ENCODE data around the gene PNMA5. TPM values are rescaled to one million over a fixed set of nuclear protein-coding genes. Genes with fewer than 3 reads are reported as not detected.
"Not testable (repeated sequence)": the region's sequence is repeated elsewhere in the genome, so short reads cannot be mapped to it uniquely, and the experiment has no call there.

PNMA5 gene
- polyA plus RNA-seq, 6 donors from 2014 or later = 0.08 to 0.09 (median 0.08) TPM; not detected in 3

DNA sequence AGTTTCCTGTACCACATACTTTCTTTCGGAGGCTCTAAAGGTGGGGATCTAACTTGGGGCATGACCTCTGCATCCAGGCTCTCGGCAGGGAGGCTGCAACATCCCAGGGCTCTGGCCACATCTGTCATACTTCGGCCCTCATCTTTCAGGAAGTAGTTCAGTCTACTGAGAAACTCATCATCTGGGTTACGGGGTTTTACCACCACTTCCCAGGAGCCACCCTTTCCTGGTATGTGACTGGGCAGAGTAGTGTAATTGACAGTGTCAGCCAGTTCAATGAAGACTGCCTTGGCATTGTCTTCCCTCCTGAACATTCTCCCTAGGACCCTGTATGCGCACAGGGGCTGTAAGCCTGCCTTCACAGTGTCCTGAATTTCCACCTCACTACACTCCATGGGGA, 2.8 kb downstream of the PNMA5 start:
- ATAC-seq (ENCODE audit: low read depth in 2 of 2) (no peak), DNase-seq (no peak)
- peaks cover 0 to 14% (median 9%) of the 10 kb centered on the region in 3 donors for H3K27me3 Mint-ChIP-seq
- no peak overlapping the region for H3K4me3 Mint-ChIP-seq
- no peaks in the 10 kb centered on the region for H3K36me3 Mint-ChIP-seq
- H3K9me3 Mint-ChIP-seq = peaks cover 0 to 2% (median 0%) of the 10 kb centered on the region in 7 donors
- peaks cover 9 to 17% (median 16%) of the 10 kb centered on the region in 3 donors for H3K4me1 Mint-ChIP-seq
- peak overlapping the region in 1 of 6 donors; percentile 96 for H3K27ac Mint-ChIP-seq

DNA sequence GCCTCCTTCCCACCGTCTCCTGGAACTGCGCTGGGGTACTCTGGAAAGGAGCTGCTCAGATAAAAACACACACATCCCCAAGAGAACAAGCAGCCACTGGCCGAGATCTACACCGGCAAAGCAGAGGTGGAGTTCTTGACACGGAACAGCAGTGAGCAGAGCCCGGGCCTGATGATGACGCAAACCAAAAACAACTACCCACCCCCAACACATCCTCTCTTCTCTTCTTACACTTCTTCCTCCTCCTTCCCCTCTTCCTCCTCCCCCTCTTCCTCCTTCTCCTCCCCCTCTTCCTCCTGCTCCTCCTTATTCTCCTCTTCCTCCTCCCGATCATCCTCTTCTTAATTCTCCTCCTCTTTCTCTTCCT, 4.6 kb downstream of the PNMA5 start:
- DNase-seq = no peak
- peaks cover 0 to 2% (median 0%) of the 10 kb centered on the region in 7 donors for H3K9me3 Mint-ChIP-seq
- H3K4me1 Mint-ChIP-seq = peaks cover 9 to 17% (median 16%) of the 10 kb centered on the region in 3 donors
- peak overlapping the region in 2 of 8 donors; percentile 26 to 57 for H3K4me3 Mint-ChIP-seq
- peak overlapping the region in 3 of 6 donors; percentile 59 to 88 (median 78) for H3K27ac Mint-ChIP-seq
- no peaks in the 10 kb centered on the region for H3K36me3 Mint-ChIP-seq
- peaks cover 0 to 14% (median 9%) of the 10 kb centered on the region in 3 donors for H3K27me3 Mint-ChIP-seq
- peak; percentile 54 to 61 for ATAC-seq (ENCODE audit: low read depth in 2 of 2)

DNA sequence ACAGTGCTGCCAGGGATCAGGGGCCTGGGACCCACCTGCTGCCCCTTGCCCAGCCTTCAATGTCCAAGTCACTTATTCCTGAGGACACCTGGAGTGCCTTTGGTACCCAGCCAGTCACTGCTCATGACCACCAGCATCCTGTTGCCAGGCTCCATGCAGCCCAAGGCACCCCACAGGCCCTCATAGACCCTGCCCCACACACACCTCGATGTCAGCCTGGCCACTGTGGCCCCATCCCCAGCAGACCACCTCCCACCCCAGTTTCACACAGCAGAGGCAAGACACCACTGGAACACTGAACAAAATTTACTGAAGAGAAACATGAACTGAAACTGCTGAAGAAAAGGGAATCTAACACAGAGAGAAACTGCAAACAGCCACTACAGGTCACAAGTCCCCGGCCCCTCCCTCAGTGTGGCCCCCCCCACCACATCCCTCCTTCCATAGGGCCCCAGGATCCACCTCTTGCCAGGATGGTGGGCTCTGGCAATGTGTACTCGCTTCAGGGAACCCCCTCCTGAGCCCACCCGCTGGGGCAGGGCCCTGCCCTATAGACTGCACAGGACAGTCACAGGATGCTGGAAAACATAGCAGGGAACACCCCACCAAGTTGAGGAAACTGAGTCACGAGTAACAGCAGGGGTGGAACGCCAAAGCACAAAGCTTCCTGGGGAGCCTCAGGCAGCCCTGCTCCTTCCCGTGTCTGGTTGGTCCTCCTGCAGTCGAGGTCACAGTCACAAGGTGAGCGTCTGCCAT, 5.2 kb downstream of the PNMA5 start:
- peaks cover 9 to 17% (median 16%) of the 10 kb centered on the region in 3 donors for H3K4me1 Mint-ChIP-seq
- DNase-seq (no peak), ATAC-seq (ENCODE audit: low read depth in 2 of 2) (peak; percentile 70 to 72)
- peaks cover 0 to 14% (median 9%) of the 10 kb centered on the region in 3 donors for H3K27me3 Mint-ChIP-seq
- H3K36me3 Mint-ChIP-seq = no peaks in the 10 kb centered on the region
- peaks cover 0 to 2% (median 0%) of the 10 kb centered on the region in 7 donors for H3K9me3 Mint-ChIP-seq
- H3K4me3 Mint-ChIP-seq = peak overlapping the region in 5 of 8 donors; percentile 9 to 57 (median 32)
- H3K27ac Mint-ChIP-seq = peak overlapping the region in 5 of 6 donors; percentile 35 to 88 (median 66)

DNA sequence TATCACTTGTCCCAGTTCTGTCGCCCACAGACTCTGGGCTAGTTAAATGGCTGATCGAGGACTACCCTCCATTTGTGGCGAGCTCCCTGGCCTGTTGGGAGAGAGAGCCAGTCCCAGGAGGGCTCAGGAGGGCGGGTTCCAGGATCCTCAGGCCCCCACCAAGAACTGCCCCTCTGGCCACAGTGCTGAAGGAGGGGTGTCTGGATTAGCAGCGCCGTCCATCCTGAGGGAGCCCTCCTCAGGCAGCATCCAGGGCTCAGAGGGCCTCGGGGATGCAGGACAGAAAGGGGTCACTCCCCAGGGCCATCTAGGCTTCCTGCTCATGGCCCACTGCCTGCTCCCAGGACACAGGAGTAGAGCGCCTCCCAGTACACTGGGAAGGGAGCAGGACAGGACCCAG, 6.1 kb downstream of the PNMA5 start:
- H3K4me3 Mint-ChIP-seq = no peak overlapping the region
- H3K36me3 Mint-ChIP-seq = no peaks in the 10 kb centered on the region
- no peak for DNase-seq
- H3K27me3 Mint-ChIP-seq = peaks cover 0 to 14% (median 9%) of the 10 kb centered on the region in 3 donors
- no peak for ATAC-seq (ENCODE audit: low read depth in 2 of 2)
- H3K9me3 Mint-ChIP-seq = peaks cover 0 to 2% (median 0%) of the 10 kb centered on the region in 7 donors
- peaks cover 9 to 17% (median 16%) of the 10 kb centered on the region in 3 donors for H3K4me1 Mint-ChIP-seq
- no peak overlapping the region for H3K27ac Mint-ChIP-seq

DNA sequence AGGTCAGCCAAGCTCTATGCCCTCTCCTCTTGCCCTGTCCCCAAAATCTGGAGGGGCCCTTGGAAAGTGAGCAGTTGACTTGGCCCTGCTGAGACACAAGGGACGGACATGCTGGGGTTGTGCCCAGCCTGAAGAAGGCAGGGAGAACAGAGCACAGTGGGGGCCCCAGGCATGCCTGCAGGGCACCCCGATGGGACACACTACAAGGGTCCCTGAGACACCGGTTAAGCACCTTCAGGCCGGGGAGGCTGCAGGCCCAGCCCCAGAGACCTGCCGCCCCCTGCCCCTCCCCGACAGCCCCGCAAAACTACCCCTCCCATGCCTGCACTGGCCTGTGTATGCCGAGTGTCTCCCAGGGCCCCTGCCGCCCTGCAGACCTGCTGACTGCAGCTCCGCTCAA, 6.8 kb downstream of the PNMA5 start:
- not testable (repeated sequence) for DNase-seq; ATAC-seq (ENCODE audit: low read depth in 2 of 2); H3K27ac Mint-ChIP-seq; H3K4me3 Mint-ChIP-seq; H3K9me3 Mint-ChIP-seq; H3K36me3 Mint-ChIP-seq
- Mint-ChIP-seq H3K27me3 (peaks cover 0 to 14% (median 9%) of the 10 kb centered on the region in 3 donors), H3K4me1 (peaks cover 9 to 17% (median 16%) of the 10 kb centered on the region in 3 donors)

DNA sequence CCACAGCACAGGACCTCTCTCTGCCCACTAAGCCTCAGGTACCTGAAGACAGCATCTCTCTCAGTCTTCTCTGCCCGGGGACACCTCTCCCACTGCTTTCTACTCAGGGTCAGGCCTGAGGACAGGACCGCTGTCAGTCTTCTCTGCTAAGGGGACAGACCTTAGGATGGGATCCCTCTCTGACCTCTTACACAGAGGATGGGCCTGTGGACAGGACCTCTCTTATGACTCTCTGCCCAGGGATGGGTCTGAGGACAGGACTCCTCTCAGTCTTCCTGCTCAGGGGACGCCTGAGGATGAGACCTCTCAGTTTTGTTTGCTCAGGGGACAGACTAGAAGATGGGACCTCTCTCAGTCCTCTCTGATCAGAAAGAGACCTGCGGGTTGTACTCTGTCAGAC, 8.5 kb downstream of the PNMA5 start:
- H3K9me3 Mint-ChIP-seq, H3K27ac Mint-ChIP-seq: not testable (repeated sequence)

DNA sequence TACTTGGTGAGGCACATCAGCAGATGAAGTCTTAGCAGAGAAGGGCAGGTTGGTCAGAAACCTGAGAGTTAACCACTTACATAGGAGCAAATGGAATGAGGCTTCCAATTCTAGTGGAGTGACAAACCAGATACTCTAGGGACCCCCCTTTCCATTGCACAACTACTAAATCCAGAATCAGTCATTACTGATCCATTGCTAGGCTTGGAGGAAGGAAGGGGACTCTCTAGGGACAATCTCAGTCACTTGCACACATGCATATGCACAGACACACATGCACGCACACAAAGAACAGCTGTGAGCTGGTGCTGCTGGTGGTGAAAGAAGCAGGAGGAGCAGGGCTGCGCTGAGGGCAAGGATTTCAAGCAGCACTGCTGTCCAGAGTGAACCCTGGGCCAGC, 25.7 kb downstream of the PNMA5 start:
- Mint-ChIP-seq H3K27ac (no peak overlapping the region), H3K36me3 (peaks cover 0 to 13% of the 10 kb centered on the region in 2 donors), H3K4me3 (no peak overlapping the region), H3K4me1 (no peaks in the 10 kb centered on the region), H3K27me3 (no peaks in the 10 kb centered on the region), H3K9me3 (peaks cover 0 to 1% (median 0%) of the 10 kb centered on the region in 7 donors)
- ATAC-seq (ENCODE audit: low read depth in 2 of 2) (no peak), DNase-seq (no peak)

More for the DNA sequence above, 8.5 kb downstream of the PNMA5 start:
- H3K27me3 Mint-ChIP-seq; H3K36me3 Mint-ChIP-seq; H3K4me3 Mint-ChIP-seq; DNase-seq; ATAC-seq (ENCODE audit: low read depth in 2 of 2): not testable (repeated sequence)
- H3K4me1 Mint-ChIP-seq = peaks cover 9 to 16% (median 13%) of the 10 kb centered on the region in 3 donors

DNA sequence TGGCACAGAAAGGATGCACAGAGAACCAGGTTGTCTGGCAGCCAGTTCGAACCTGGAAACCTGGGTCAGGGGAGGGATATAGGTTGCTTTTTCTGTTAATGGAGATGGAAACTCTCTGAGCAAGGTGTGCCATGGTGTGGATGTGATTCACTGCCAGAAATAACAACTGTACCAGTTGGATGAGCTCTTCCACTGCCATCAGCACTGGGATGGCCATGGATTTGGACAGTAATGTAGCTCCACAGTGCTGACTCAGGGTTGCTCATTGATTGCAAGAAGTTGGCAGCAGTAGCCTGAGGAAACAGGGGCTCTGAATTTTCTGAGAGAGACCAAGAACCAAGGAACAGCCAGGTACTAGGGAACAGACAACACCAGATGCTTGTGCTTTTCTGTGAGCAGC, 33.8 kb downstream of the PNMA5 start:
- Mint-ChIP-seq H3K9me3 (peaks cover 0 to 3% (median 0%) of the 10 kb centered on the region in 7 donors), H3K4me1 (peaks cover 4 to 17% (median 9%) of the 10 kb centered on the region in 3 donors), H3K27ac (no peak overlapping the region), H3K36me3 (no peaks in the 10 kb centered on the region), H3K4me3 (no peak overlapping the region), H3K27me3 (no peaks in the 10 kb centered on the region)
- DNase-seq (no peak), ATAC-seq (ENCODE audit: low read depth in 2 of 2) (no peak)

DNA sequence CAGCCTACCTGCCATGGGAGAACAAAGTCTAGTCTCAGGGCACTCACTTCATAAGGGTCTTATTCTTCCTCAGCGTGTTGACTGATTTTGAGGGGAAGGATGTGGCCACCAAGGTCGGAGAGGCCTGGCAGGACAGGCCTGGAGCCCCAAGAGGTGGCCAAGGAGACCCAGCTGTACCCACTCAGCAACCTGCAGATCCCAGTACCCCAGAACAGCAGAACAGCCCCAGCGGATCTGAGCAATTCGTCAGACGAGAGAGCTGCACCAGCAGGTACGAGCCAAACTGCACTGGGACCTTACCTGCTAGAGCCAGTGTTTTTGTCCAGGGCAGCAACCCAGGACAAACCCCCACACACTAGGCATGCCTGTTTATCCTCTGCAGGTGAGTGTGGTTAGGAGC, 34.3 kb downstream of the PNMA5 start:
- Mint-ChIP-seq H3K27ac (no peak overlapping the region), H3K9me3 (peaks cover 0 to 3% (median 0%) of the 10 kb centered on the region in 7 donors), H3K4me3 (no peak overlapping the region), H3K36me3 (no peaks in the 10 kb centered on the region), H3K4me1 (peaks cover 4 to 17% (median 9%) of the 10 kb centered on the region in 3 donors), H3K27me3 (no peaks in the 10 kb centered on the region)
- DNase-seq = no peak
- ATAC-seq (ENCODE audit: low read depth in 2 of 2) = no peak

DNA sequence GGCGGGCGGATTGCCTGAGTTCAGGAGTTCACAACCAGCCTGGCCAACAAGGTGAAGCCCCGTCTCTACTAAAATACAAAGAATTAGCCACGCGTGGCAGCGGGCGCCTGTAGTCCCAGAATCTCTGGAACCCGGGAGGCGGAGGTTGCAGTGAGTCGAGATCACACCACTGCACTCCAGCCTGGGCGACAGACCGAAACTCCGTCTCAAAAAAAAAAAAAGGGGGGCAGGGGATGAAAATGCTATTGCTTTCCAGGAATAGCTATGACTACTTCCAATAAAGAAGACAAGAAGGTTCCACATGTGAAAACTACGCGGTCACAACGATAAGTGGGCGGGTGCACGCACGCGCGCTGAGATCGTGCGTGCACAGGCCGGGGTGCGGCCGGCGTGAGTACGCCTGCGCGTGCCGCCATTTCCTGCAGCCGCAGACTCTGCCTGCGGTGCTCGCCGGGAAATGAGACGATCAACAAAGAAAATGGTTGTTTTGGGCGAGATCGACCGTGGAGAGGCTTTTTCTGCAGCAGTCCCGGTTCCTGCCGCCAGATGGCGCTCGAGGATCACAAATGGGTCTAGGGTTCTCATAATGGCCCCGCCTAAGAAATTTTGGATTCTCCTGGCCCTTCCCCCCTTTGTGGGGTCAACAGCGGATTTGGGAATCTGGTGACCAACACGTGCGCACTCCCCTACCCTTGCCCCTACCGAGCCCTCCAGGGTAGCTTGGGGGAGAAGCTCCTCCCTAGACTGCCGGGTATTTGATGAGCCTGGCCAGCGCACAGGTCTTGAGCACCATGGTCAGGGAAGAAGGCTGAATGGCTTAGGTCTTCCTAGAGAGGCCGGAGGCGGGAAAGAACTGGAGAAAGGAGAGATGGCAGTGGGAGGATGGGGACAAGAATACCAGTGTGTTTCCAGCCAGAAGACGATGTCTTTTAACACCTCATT, 35.1 kb downstream of the PNMA5 start:
- DNase-seq (peak; percentile 87), ATAC-seq (ENCODE audit: low read depth in 2 of 2) (peak; percentile 98 to 99)
- peak overlapping the region; percentile 63 to 90 (median 79) for H3K4me3 Mint-ChIP-seq
- peak overlapping the region; percentile 19 to 95 (median 84) for H3K27ac Mint-ChIP-seq
- no peaks in the 10 kb centered on the region for H3K27me3 Mint-ChIP-seq
- H3K4me1 Mint-ChIP-seq = peaks cover 4 to 17% (median 9%) of the 10 kb centered on the region in 3 donors
- peaks cover 0 to 3% (median 0%) of the 10 kb centered on the region in 7 donors for H3K9me3 Mint-ChIP-seq
- H3K36me3 Mint-ChIP-seq = no peaks in the 10 kb centered on the region

DNA sequence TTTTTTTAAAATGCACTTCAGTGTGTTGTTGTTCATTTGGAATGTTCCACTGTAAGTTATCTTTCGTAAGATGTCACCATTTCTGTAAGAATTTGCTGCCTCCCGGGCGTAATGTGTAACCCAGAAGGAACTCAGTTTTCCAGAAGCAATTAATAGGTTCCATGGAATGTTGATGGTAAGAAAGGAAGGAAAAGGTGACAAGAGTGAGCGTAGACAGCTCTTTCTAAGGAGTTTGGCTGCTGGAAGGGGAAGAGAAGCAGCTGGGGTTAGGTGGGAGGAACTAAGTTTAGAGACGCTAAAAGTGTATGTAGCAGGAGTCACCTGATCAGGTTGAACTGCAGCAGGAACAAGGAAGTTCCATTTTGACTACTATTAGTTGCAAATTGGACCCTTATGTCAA, 35.9 kb downstream of the PNMA5 start:
- peaks cover 4 to 17% (median 9%) of the 10 kb centered on the region in 3 donors for H3K4me1 Mint-ChIP-seq
- no peaks in the 10 kb centered on the region for H3K36me3 Mint-ChIP-seq
- H3K27ac Mint-ChIP-seq = peak overlapping the region in 4 of 6 donors; percentile 79 to 95 (median 88)
- H3K4me3 Mint-ChIP-seq = peak overlapping the region in 7 of 8 donors; percentile 26 to 90 (median 78)
- peaks cover 0 to 3% (median 0%) of the 10 kb centered on the region in 7 donors for H3K9me3 Mint-ChIP-seq
- H3K27me3 Mint-ChIP-seq = no peaks in the 10 kb centered on the region
- ATAC-seq (ENCODE audit: low read depth in 2 of 2) (peak in 1 of 2 donors; percentile 20), DNase-seq (peak; percentile 7)

DNA sequence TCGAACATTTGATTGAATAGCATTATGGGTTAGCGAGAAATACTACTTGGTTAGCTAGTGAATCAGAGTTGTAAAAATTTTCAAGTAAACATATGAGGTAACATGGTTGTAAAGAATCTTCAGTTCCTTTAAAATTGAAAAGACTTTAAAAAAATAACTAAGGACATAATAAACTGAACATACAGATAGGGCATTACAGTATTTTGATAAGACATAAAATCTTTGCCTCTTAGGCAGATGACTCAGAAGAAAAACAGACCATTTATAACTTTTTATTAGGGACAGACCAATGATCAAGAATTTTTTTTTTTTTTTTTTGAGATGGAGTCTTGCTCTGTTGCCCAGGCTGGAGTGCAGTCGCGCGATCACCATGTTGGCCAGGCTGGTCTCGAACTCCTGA, 43.1 kb downstream of the PNMA5 start:
- ATAC-seq (ENCODE audit: low read depth in 2 of 2) = no peak
- H3K4me3 Mint-ChIP-seq = no peak overlapping the region
- H3K4me1 Mint-ChIP-seq = no peaks in the 10 kb centered on the region
- no peak for DNase-seq
- no peak overlapping the region for H3K27ac Mint-ChIP-seq
- H3K9me3 Mint-ChIP-seq = peaks cover 0 to 2% (median 0%) of the 10 kb centered on the region in 7 donors
- H3K27me3 Mint-ChIP-seq = peaks cover 0 to 9% (median 5%) of the 10 kb centered on the region in 3 donors
- H3K36me3 Mint-ChIP-seq = peaks cover 7 to 8% of the 10 kb centered on the region in 2 donors

DNA sequence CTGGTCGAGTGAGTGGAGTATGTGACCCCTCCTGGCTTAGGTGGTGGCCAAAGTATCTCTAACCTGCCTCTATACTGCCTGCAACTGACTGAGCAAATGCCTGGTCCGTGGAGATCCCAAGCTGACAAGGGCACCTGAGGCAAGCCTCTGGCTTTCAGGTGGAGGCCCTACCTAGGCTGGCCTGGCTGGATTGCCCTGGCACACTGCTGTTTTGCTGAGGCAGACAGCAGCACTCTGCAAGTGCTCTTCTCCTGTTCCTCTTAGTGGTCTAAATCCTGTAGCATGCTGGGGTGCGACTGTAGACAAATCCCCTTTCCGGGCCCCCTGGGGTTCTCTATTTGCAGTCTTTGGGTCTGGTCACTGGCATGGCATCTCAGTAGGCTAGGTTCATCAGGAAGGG, 44.8 kb downstream of the PNMA5 start:
- H3K9me3 Mint-ChIP-seq = peaks cover 0 to 2% (median 0%) of the 10 kb centered on the region in 7 donors
- no peak for DNase-seq
- H3K36me3 Mint-ChIP-seq = peaks cover 7 to 8% of the 10 kb centered on the region in 2 donors

More for the DNA sequence above, 44.8 kb downstream of the PNMA5 start:
- Mint-ChIP-seq H3K27ac (peak overlapping the region in 1 of 6 donors; percentile 32), H3K27me3 (peaks cover 0 to 9% (median 5%) of the 10 kb centered on the region in 3 donors), H3K4me3 (no peak overlapping the region), H3K4me1 (no peaks in the 10 kb centered on the region)
- ATAC-seq (ENCODE audit: low read depth in 2 of 2) = no peak

Measured in naive B cell (primary cell).